AG10803 (cell line): ENCODE measurements around the gene LYZL6.
"Not testable (repeated sequence)": the region's sequence is repeated elsewhere in the genome, so short reads cannot be mapped to it uniquely, and the experiment has no call there.

Experiments
- DNase-seq: peaks from one replicate; pipeline ENCODE4 v3.0.0; 2010; ENCODE audit warnings: low read depth
- H3K4me3 ChIP-seq: 2 replicates; pipeline ENCODE4 v1.5.1; 2011; ENCODE audit warnings: mild to moderate bottlenecking, low read length, control low read depth
- TF ChIP-seq, protein P1 (sequence below): conservative IDR thresholded peaks from 2 replicates; pipeline ENCODE4 v1.5.1; 2011; ENCODE audit warnings: mild to moderate bottlenecking, low read length, control low read depth, inconsistent platforms

Gene LYZL6

DNA sequence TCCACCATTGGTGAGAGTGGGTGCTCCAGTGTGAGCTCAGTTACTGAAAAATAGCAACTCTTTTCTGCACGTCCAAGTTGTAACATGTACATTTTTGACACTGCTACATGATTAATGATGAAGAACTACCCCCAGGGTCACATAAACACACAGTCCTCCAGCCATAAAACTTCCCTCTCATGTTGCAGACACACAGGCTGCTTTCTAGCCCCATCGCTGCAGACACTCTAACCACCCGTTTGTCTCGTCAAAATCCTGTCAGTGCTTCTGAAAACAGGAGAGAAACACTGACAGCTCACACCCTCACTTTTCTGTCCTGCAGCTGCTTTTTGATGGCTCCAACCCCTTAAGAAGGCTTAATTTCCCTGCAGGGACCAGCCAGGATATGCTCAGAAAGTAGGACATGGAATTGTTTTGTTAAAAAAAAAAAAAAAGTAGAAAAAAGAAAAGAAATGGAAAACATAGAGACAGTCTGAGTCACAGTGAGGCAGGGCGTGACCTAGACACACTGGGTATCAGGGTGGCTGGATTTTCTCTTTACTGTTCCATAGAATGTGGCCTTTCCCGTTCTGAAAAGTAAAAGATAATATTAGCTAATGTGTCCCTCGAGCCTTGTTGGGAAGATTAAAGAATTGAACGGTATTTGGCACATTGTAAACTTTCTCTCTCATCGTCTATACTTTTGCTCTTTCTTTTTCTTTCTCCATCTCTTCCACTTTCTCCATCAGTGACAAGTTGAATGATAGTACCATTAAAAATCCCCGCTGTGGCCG lies 42.6 kb downstream of the LYZL6 start:
- H3K4me3 ChIP-seq: no peak overlapping the region
- DNase-seq: no peak
- TF ChIP-seq, protein P1, sequence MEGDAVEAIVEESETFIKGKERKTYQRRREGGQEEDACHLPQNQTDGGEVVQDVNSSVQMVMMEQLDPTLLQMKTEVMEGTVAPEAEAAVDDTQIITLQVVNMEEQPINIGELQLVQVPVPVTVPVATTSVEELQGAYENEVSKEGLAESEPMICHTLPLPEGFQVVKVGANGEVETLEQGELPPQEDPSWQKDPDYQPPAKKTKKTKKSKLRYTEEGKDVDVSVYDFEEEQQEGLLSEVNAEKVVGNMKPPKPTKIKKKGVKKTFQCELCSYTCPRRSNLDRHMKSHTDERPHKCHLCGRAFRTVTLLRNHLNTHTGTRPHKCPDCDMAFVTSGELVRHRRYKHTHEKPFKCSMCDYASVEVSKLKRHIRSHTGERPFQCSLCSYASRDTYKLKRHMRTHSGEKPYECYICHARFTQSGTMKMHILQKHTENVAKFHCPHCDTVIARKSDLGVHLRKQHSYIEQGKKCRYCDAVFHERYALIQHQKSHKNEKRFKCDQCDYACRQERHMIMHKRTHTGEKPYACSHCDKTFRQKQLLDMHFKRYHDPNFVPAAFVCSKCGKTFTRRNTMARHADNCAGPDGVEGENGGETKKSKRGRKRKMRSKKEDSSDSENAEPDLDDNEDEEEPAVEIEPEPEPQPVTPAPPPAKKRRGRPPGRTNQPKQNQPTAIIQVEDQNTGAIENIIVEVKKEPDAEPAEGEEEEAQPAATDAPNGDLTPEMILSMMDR: no peak

DNA sequence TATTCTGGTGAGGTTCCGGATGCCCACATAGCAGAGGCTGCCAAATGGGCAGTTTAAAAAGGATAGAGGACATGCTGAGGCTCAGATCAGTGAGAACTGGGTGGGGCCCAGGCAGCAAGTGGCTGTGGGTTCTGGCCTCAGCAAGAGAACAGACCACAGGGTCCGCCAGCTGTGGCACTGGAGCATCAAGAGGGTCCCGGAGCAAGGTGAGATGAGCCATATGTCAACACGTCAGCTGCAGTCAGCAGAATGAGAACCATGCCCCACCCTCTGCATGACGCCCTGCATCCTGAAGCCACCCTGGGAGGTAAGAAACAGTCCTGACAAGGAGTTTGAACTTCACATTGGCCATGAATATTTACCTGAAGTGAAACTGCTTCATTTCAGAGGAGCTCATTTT lies 43.2 kb downstream of the LYZL6 start:
- no peak for DNase-seq
- H3K4me3 ChIP-seq: no peak overlapping the region
- TF ChIP-seq, protein P1: no peak

DNA sequence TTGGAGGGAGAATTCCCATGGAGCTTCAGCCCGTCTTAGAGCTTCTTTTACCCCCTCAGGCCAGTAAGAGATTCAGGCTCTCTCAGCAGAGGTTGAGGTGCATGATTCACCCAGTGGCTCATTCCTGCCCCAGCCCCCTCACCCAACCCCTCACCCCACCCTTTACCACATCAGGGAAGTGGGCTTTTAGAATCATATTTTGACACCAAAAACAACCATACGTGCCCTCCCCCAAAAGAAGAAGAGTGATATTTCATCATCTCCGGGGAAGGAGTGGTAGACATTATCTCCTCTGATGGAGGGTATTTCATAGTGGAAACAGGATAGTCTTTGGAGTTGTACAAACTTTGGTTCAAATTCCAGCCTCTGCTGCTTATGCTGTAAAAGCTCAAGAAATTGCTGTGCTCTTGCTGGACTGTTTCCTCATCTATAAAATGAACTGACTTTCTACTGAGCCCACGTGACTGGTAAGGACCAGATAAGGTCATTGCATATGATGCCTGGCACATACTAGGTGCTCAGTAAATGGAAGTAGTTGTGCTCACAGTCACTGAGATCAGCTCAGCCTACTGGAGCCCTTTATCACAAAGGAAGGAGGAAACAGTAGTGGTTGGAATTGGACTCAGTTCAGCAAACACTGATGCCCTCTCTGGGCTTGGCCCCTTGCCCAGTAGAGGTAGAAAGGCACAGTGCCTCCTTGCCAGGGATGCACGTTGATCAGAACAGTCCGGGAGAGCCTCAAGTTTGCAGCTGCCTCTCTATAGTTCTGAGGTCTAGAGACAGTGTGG lies 45.0 kb downstream of the LYZL6 start:
- no peak overlapping the region for H3K4me3 ChIP-seq
- TF ChIP-seq, protein P1: no peak
- DNase-seq: no peak

DNA sequence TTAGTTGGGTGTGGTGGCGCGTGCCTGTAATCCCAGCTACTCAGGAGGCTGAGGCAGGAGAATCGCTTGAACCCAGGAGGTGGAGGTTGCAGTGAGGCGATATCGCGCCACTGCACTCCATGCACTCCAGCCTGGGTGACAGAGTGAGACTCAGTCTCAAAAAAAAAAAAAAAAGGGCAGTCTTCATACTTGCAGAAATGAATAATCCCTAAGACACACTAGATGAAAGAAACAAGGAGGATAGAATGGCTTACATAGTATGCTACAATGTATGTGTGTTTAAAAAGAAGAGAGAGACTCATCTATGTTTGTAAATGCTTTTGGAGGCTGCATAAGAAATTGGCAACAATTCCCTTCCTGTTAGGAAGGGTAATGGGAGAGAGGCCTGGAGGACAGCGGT lies 45.7 kb downstream of the LYZL6 start:
- DNase-seq, H3K4me3 ChIP-seq: not testable (repeated sequence)

DNA sequence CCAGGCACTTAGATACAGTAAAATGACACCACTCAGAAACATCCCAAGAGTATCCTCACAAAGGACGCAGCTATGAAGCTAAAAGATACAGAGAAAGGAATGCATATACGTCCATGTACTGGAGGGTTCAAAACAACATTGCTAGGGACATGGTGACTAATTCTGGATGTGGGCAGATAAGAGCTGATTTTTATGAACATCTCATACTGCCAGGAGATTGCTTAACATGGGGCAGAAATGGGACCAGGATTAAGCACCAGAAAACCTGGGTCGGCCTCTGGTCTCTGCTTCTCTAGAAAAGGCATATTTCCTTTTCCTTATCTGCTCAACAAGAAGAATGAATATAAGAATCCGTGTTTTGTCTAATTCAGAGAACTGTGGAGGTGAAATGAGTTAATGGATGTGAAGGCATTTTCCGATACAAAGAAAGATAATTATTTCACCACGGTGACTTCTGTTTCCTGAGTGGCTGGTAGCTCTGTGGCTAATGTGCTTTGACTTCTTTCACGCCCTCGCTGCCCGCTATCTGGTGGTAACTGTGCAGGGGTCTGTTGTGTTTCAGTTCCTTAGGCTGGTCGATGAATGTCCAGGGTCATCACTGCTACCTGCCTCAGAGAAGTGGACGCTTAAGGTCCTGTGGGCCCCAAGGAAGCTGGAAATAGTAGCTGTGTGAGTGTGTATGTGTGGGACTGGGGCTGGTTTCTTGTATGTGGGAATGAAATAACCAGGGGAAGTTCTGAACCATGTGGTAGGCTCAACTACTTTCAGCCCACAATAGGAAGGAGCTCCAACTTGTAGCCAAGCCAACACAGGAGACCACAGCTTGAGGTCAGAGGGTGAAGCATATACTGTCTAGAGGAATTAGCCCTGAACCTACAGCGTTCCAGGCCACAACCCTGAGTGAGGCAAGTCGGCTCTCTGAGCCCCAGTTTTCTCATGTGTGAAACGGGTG lies 47.6 kb downstream of the LYZL6 start:
- TF ChIP-seq, protein P1: no peak
- DNase-seq: no peak
- no peak overlapping the region for H3K4me3 ChIP-seq

DNA sequence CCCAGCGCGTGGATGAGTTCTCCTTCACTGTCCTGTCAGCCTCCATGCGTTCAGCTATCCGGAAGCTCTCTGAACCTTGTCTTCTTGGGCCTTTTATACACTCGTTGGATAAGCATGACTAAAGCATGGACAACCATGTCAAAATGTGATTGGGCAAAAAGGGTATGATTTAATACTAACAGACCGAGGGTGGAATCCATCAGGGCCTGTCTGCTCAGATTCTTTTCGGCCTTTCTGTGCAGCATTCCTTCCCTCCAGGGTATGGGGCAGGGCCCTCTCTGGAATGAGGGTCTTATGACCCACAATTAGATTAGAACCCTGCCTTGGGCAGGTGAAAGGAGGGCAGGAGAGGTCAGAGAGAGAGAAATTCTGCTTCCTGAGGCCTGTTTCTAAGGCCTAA lies 49.3 kb downstream of the LYZL6 start:
- no peak overlapping the region for H3K4me3 ChIP-seq
- no peak for DNase-seq
- TF ChIP-seq, protein P1: no peak

DNA sequence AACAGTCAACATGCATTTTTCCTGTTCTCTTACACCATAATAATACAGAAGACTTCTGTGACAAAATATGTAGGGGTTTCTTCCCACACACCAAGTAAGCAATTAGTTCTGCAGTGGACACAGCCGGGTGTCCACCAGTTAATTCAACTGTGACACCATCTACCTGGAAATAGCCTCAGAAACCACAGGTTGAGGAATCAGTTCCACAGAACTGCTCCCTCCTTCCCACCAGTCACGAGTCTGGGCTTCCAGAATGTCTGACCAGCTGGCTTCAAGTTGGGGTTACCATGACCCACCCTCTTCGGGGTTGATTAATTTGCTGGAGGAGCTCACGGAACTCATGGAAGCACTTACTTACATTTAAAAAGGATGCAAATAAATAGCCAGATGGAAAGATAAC lies 49.8 kb downstream of the LYZL6 start:
- no peak overlapping the region for H3K4me3 ChIP-seq
- no peak for DNase-seq

More for the DNA sequence above, 49.8 kb downstream of the LYZL6 start:
- TF ChIP-seq, protein P1: no peak
